HG03064 (cell line): ENCODE data around the gene LMF1.
"Not testable (repeated sequence)": the region's sequence is repeated elsewhere in the genome, so short reads cannot be mapped to it uniquely, and the experiment has no call there.

ENCODE experiments used
- ATAC-seq: cut with Tn5 transposase; IDR thresholded peaks from one replicate; pipeline ENCODE4 v1.9.1; 2021; ENCODE audit warnings: low read depth; ENCODE audit not compliant: unreplicated experiment

LMF1 gene

DNA sequence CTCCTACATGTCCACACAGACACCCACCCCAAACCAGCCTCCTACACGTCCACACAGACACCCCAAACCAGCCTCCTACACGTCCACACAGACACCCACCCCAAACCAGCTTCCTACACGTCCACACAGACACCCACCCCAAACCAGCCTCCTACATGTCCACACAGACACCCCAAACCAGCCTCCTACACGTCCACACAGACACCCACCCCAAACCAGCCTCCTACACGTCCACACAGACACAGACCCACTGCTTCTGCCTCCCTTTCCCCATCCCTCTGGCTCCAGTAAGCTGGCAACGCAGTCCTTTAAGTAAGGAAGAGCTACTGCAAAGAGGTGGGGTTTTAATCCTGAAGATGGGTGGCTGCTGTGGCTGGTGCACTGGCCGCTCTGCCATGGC lies 17.0 kb downstream of the LMF1 start:
- ATAC-seq, result not testable (repeated sequence)

DNA sequence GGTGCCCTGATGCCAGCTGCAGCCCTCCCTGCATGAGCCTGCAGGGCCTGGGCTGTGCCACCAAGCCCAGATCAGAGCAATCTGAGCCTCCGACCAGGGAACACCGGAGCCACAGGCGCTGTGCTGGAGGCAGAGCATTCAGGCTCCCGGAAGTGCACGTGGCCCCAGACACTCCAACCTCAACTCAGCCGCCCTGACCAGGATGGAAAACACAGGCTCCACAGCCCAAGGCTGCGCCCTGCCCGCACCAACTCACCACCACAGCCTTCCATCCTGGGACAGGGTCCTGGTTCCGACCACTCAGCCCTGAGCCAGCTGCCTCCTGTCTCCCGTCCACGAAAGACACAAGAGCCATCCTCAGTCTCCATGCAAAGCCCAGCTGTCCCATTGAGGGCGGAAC lies 18.5 kb downstream of the LMF1 start:
- ATAC-seq, result no peak

DNA sequence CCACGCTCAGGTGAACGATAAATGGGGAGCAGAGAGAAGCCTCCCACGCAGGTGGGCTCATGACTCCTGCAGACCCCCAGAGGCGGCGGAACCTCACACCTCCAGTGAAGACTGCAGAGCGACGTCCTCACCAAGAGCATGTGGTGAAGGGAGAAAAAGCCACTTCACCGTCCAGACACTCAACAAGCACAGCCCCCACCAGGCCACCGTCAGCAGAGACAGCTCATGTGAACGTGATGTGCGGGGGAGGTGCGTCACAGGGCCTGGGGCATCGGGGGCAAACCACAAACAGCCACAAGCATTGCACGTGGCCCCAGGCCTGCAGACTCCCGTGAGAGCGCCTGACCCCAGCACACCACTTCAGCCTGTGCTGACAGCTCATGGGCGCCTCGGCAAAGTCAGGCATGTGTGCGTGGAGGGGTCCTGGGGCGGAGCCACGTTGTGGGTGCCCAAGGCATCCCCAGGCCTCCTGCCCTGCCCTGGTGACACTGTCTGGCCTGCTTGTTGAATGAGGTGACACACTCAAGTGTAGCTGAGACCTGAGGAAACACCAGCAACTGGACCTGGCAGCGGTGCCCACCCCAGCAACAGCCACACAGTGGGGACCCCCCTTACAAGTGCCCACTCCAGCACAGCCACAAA lies 19.0 kb downstream of the LMF1 start:
- ATAC-seq, result no peak

DNA sequence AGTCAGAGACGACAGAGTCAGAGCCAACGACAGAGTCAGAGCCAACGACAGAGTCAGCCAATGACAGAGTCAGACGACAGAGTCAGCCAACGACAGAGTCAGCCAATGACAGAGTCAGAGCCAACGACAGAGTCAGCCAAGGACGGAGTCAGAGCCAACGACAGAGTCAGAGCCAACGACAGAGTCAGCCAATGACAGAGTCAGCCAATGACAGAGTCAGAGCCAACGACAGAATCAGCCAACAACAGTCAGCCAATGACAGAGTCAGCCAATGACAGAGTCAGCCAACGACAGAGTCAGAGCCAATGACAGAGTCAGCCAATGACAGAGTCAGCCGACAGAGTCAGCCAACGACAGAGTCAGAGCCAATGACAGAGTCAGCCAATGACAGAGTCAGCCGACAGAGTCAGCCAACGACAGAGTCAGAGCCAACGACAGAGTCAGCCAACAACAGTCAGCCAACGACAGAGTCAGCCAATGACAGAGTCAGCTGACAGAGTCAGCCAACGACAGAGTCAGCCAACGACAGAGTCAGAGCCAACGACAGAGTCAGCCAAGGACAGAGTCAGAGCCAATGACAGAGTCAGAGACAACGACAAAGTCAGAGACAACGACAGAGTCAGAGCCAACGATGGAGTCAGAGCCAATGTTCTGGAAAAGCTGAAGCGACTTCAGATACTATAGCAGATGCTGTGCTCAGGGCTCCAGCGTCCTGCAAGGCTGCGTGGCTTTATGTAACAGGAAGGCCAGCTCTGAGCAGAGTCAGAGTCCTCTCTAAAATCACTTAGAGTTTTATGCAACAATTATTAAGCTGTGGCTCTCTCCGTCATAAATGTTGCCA lies 19.8 kb downstream of the LMF1 start:
- ATAC-seq, result not testable (repeated sequence)

DNA sequence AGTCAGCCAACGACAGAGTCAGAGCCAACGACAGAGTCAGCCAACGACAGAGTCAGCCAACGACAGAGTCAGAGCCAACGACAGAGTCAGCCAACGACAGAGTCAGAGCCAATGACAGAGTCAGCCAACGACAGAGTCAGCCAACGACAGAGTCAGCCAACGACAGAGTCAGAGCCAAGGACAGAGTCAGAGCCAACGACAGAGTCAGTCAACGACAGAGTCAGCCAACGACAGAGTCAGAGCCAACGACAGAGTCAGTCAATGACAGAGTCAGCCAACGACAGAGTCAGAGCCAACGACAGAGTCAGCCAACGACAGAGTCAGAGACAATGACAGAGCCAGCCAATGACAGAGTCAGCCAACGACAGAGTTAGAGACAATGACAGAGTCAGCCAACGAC lies 22.0 kb downstream of the LMF1 start:
- not testable (repeated sequence) for ATAC-seq

DNA sequence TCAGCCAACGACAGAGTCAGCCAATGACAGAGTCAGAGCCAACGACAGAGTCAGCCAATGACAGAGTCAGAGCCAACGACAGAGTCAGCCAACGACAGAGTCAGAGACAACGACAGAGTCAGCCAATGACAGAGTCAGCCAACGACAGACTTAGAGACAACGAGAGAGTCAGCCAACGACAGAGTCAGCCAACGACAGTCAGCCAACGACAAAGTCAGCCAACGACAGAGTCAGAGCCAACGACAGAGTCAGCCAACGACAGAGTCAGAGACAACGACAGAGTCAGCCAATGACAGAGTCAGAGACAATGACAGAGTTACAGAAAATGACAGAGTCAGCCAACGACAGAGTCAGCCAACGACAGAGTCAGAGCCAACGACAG lies 22.9 kb downstream of the LMF1 start:
- not testable (repeated sequence) for ATAC-seq

DNA sequence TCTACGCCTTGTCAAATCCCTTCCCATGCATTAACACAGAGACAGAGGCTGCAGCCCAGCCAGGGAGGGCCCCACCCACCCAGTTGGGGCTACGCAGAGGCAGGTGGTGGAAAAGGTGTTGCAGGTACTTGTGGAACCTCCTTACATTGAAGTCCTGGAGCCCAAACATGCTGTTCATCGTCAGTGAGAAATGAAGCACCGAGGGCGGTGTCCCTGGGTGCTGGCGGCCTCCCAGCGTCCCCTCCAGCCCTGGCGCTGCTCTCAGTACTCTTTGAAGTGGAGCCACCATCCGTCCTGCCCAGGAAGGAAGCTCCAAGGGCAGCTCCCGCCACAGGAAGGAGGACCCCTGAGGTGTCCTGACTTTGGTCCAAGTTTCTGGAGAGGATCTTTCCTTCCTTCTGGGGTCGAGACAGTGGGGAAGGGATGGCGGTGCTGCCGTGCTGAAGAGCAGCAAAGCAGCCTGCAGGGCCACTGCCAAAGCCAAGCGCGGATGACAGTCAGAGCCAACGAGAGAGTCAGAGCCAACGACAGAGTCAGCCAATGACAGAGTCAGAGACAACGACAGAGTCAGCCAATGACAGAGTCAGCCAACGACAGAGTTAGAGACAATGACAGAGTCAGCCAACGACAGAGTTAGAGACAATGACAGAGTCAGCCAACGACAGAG lies 23.4 kb downstream of the LMF1 start:
- no peak for ATAC-seq

DNA sequence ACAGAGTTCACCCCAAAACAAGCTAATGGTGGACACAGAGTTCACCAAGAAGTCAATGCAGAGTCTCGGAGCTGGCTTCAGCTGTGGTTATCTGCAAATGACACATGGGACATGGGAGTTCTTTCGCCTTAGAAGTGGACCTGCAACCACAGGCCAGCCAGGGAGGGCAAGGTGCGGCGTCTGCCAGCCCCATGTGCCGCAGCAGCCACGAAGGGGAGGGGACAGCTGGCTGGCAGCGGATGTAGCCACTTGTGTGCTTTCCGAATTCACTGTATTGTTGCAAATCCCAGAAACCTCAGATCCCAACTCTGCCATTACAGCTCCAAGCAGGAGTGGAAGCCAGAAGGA lies 24.8 kb downstream of the LMF1 start:
- no peak for ATAC-seq

GRCh38 chr16:945271-946047 lies 25.3 kb downstream of the LMF1 start:
- no peak for ATAC-seq

- ATAC-seq, result no peak
Observed at GRCh38 chr16:943971-944370, 26.8 kb downstream of the LMF1 start.

DNA sequence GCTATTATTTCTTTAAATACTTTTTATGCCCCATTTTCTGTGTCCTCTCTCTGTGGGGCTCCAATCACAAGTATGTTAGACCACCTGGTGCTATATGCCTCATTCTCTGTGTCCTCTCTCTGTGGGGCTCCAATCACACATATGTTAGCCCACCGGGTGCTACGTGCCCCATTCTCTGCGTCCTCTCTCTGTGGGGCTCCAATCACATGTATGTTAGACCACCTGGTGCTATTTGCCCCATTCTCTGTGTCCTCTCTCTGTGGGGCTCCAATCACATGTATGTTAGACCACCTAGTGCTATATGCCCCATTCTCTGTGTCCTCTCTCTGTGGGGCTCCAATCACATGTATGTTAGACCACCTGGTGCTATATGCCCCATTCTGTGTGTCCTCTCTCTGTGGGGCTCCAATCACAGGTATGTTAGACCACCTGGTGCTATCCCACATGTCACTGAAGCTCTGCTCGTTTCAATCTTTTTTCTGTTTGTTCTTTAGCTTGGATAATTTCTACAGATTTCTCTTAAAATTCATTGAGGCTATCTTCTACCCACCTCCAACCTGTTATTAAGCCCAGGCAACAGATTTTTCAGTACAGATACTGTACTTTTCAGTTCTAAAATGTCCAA lies 28.2 kb downstream of the LMF1 start:
- ATAC-seq, result no peak

DNA sequence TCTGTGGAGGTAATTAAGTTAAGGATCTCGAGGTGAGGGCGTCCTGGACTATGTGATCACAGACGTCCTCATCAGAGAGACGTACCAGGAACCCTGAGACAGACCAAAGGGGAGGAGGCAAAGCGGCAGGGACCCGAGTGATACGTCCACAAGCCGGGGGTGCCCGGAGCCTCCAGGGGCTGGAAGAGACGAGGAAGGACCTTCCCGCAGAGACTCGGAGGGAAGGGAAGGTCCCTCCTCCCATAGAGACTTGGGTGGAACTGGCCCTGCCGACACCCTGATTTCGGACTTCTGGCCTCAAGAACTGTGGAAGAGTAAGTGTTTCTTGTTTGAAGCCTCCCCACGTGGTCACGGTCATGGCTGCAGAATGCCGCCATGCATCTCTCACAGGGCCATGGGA lies 30.8 kb downstream of the LMF1 start:
- no peak for ATAC-seq

DNA sequence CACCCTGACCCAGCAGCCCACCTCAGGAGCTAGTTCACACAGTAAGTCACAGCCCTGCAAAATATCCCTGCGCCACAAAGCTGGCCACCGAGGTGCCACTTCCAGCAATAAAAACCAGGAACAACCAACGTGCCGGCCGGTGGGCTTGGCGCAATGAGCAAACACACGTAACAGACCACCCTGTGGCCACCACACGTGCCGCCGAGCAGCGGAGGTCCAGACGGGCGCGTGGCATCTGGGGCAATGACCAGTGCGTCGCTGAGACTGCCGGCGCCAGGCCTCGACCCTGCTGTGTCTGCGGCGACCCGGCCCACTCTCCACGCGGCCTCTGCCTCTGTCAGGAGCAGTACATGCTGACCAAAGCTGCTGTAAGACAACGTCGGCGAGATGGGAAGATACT lies 31.5 kb downstream of the LMF1 start:
- ATAC-seq, result no peak

DNA sequence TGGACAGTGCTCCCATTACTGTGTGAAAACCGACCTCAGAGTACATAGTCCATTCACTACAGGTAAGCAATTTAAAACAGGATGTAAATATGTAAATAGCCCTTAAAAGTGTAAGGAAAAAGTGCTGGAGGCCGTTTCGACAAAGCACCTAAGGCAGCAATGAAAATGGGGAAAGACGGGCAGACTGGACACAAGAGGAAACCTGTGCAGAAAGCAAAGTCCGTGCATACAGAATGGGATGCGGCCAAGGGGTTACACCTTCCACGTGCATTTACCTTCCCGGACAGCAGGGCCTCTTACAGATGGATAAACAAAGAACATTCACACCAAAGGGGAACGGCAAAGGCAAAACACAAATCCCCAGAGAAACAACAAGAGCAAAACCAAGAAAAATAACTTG lies 32.0 kb downstream of the LMF1 start:
- ATAC-seq, result no peak

DNA sequence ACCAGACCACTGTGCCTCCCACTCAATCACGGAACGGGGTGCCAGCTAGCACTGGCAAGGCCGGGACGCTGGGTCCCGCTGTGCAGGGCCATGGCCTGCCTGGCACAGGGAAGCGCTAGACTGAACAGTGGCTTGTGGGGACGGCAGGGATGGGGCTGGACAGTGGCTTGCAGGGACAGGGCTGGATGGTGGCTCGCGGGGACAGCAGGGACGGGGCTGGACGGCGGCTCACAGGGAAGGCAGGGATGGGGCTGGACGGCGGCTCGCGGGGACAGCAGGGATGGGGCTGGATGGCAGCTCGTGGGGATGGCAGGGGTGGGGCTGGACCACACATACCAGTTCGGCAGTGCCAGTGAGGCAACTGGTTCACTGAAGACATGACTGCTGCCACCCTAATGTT lies 32.6 kb downstream of the LMF1 start:
- ATAC-seq, result no peak

DNA sequence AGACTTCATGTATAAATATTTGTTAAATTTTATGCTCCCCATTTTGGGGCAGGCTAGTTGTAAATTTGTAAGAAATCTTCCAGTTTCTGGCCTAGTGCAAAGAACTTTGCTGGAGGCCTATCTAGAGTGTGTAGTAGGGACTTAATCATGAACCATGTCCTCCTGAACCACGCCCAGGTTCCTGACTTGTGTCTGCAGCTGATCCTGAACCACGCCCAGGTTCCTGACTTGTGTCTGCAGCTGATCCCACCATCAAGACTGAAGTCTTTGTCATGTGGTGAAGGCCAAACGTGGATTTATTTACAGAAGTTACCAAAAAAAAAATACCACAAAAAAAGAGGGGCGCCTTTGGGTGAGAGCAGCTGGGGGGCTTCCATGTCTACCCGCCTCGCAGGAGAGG lies 33.1 kb downstream of the LMF1 start:
- ATAC-seq, result no peak

DNA sequence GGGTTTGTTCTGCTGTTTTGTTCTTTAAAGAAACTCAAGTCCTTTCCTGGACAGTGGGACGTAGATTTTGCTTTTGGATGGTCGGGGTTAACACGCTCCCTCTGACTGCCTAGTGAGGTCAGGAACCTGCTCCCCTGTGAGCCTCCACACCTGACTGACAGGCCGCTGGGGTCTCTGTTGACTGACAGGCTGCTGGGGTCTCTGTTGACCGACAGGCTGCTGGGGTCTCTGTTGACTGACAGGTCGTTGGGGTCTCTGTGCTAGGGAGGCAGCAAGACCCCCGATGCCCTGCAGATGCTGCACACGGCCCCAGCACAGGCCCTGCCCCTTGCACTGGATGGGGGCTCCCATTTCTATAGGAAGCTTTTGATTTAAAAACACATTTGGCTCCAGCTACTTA lies 33.5 kb downstream of the LMF1 start:
- ATAC-seq, result no peak

DNA sequence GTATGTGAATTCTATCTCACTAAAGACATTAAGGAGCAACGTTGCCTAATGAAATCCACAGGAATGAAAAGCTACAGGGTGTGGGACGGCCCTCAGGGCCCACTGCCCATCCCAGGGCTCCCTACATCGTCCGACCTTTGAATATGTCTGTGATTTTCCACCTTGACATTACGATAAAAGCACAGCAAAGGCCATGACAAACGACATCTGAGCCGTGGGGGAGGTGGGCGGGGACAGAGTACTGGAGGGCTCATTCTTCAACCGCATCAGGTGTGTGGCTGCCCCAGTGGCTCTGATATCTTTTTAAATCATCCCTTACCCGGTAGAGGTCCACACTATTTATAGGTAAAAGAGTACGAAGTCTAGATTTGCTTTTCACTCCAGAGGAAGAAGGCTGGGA lies 35.1 kb downstream of the LMF1 start:
- ATAC-seq, result no peak

- ATAC-seq, result no peak
Observed at GRCh38 chr16:934178-934577, 36.6 kb downstream of the LMF1 start.

DNA sequence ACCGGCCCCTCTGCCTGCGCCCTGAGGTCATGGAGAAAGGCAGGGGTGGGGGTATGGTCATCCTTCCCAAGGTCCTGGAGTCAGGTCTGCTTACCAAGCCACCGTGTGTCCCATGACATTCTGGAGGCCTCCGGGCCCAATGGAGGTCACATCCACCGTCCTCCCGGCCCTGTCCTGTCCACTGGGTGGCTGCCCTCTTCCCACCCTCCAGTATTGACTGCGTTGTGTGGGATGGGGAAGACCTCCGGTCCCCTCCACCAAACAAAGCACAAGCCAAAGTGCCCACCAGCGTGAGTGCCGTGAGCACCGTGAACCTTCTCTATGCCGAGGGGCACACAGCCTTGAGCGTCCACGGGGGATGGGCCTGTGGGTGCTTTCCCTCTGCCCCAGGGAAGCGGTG lies 37.2 kb downstream of the LMF1 start:
- no peak for ATAC-seq
